Nephron (organoid): Measurements from ENCODE around the gene ATP11A.

ENCODE experiments used
- H3K27ac Mint-ChIP-seq, 3 experiments: 2 replicates each; pipeline ENCODE4 v1.8.0; 2020; ENCODE audit warnings: mixed read lengths in 3 of 3, mild to moderate bottlenecking in 2 of 3, moderate library complexity in 1 of 3
- H3K27me3 Mint-ChIP-seq: 2 replicates; pipeline ENCODE4 v1.8.0; 2021; ENCODE audit warnings: low read depth, mild to moderate bottlenecking, moderate library complexity, mixed read lengths
- H3K36me3 Mint-ChIP-seq: 2 replicates; pipeline ENCODE4 v1.8.0; 2020; ENCODE audit warnings: low read depth, mixed read lengths
- H3K4me1 Mint-ChIP-seq: 2 replicates; pipeline ENCODE4 v1.8.0; 2020; ENCODE audit warnings: mixed read lengths
- H3K4me3 Mint-ChIP-seq, 3 experiments: 2 replicates each; pipeline ENCODE4 v1.8.0; 2020; ENCODE audit warnings: mild to moderate bottlenecking in 3 of 3, mixed read lengths in 3 of 3, moderate library complexity in 2 of 3
- H3K9me3 Mint-ChIP-seq: 2 replicates; pipeline ENCODE4 v1.8.0; 2020; ENCODE audit warnings: mixed read lengths
- CTCF ChIP-seq, 3 experiments: fragments of 200-600 bp; sonication (generic); IDR thresholded peaks; one replicate each; pipeline ENCODE4 v1.5.0; 2021; ENCODE audit warnings: antibody characterized with exemption in 3 of 3; ENCODE audit not compliant: unreplicated experiment in 3 of 3

Gene ATP11A

GRCh38 chr13:112818040-112818697 is 128.3 kb downstream of the ATP11A start:
- TF ChIP-seq CTCF (IDR thresholded peaks at IDR 0.05; ENCODE audit: unreplicated experiment in 3 of 3) = no peak
- Mint-ChIP-seq H3K27me3 (no peaks in the 10 kb centered on the region), H3K4me1 (no peaks in the 10 kb centered on the region), H3K36me3 (peaks cover 77% of the 10 kb centered on the region), H3K4me3 (no peak overlapping the region), H3K9me3 (peaks cover 14% of the 10 kb centered on the region), H3K27ac (no peak overlapping the region)

DNA sequence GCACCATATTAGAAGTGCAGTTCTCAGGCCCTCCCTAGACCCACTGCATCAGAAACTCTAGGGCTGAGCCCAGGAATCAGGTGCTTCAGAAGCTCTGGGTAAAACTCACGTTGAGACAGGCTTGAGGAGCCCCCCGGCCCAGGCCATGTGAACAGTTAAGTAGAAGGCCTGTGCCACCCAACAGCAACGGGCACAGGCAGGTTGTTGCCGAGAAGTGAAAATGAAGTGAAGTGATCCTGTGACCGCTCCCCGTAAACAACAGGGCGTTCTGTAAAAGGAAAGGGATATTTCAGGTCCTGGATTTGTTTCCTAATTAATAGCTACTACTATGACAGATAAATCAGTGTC is 128.8 kb downstream of the ATP11A start:
- Mint-ChIP-seq H3K9me3 (peaks cover 12% of the 10 kb centered on the region), H3K36me3 (peaks cover 75% of the 10 kb centered on the region), H3K27me3 (no peaks in the 10 kb centered on the region), H3K4me1 (no peaks in the 10 kb centered on the region), H3K27ac (no peak overlapping the region), H3K4me3 (no peak overlapping the region)
- no peak for TF ChIP-seq CTCF (IDR thresholded peaks at IDR 0.05; ENCODE audit: unreplicated experiment in 3 of 3)

GRCh38 chr13:112819111-112819510 is 129.3 kb downstream of the ATP11A start:
- peaks cover 78% of the 10 kb centered on the region for H3K36me3 Mint-ChIP-seq
- H3K9me3 Mint-ChIP-seq = peaks cover 12% of the 10 kb centered on the region
- TF ChIP-seq CTCF (IDR thresholded peaks at IDR 0.05; ENCODE audit: unreplicated experiment in 3 of 3) = no peak
- H3K27ac Mint-ChIP-seq = no peak overlapping the region
- H3K27me3 Mint-ChIP-seq = no peaks in the 10 kb centered on the region
- no peak overlapping the region for H3K4me3 Mint-ChIP-seq
- H3K4me1 Mint-ChIP-seq = no peaks in the 10 kb centered on the region

GRCh38 chr13:112819816-112820215 is 130.0 kb downstream of the ATP11A start:
- H3K4me1 Mint-ChIP-seq = no peaks in the 10 kb centered on the region
- H3K36me3 Mint-ChIP-seq = peaks cover 75% of the 10 kb centered on the region
- TF ChIP-seq CTCF (IDR thresholded peaks at IDR 0.05; ENCODE audit: unreplicated experiment in 3 of 3) = no peak
- no peaks in the 10 kb centered on the region for H3K27me3 Mint-ChIP-seq
- peaks cover 8% of the 10 kb centered on the region for H3K9me3 Mint-ChIP-seq
- no peak overlapping the region for H3K4me3 Mint-ChIP-seq
- H3K27ac Mint-ChIP-seq = no peak overlapping the region

- H3K9me3 Mint-ChIP-seq = peaks cover 8% of the 10 kb centered on the region
- H3K27me3 Mint-ChIP-seq = no peaks in the 10 kb centered on the region
- peaks cover 74% of the 10 kb centered on the region for H3K36me3 Mint-ChIP-seq
- no peak overlapping the region for H3K4me3 Mint-ChIP-seq
- H3K4me1 Mint-ChIP-seq = no peaks in the 10 kb centered on the region
- TF ChIP-seq CTCF (IDR thresholded peaks at IDR 0.05; ENCODE audit: unreplicated experiment in 3 of 3) = no peak
- H3K27ac Mint-ChIP-seq = no peak overlapping the region
Measured at GRCh38 chr13:112820318-112820717, 130.5 kb downstream of the ATP11A start.

DNA sequence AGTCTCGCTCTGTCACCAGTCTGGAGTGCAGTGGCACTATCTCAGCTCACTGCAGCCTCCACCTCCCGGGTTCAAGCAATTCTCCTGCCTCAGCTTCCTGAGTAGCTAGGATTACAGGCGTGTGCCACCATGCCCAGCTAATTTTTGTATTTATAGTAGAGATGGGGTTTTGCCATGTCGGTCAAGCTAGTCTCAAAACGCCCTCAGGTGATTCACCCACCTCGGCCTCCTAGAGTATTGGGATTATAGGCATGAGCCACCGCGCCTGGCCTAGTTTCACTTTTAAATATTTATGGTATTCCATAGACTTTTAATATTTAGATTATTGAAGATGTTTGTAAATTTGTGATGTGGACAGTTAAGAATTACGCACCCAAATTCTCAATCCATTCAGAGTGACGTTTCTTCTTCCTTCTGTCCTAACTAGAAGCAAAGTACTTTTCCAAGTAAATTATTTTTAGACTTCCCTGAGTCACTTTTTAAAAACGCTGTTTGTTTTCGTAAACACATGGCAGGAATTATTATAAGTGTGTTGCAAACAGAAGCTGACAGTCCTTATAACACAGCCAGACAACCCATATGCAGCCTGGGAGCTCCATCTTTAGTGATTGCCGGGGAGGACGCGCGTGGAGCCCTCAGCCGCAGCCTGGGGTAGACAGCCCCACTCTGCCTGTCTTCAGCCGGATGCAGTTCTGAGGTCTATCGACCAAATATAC is 131.7 kb downstream of the ATP11A start:
- no peak overlapping the region for H3K4me3 Mint-ChIP-seq
- H3K27ac Mint-ChIP-seq = no peak overlapping the region
- H3K27me3 Mint-ChIP-seq = no peaks in the 10 kb centered on the region
- H3K9me3 Mint-ChIP-seq = peaks cover 8% of the 10 kb centered on the region
- no peak for TF ChIP-seq CTCF (IDR thresholded peaks at IDR 0.05; ENCODE audit: unreplicated experiment in 3 of 3)
- H3K36me3 Mint-ChIP-seq = peaks cover 70% of the 10 kb centered on the region
- no peaks in the 10 kb centered on the region for H3K4me1 Mint-ChIP-seq
